GM23248 (cell line): ENCODE data around the gene ENO2. TPM values are rescaled to one million over a fixed set of nuclear protein-coding genes. Genes with fewer than 3 reads are reported as not detected.

Experiments
- DNase-seq: peaks from one replicate; pipeline ENCODE4 v3.0.0-alpha.2; 2015
- H2AFZ ChIP-seq: fragments of 200-600 bp; sonication (generic); 2 replicates; pipeline ENCODE4 v1.6.1; 2016; ENCODE audit warnings: antibody characterized with exemption
- H3F3A ChIP-seq: fragments of 200-600 bp; sonication (generic); 2 replicates; pipeline ENCODE4 v1.6.1; 2016; ENCODE audit warnings: mild to moderate bottlenecking, antibody characterized with exemption, mixed run types; ENCODE audit not compliant: insufficient read depth
- H3K27ac ChIP-seq: fragments of 200-600 bp; sonication (generic); 2 replicates; pipeline ENCODE4 v1.5.1; 2016; ENCODE audit warnings: mild to moderate bottlenecking
- H3K27me3 ChIP-seq: fragments of 200-600 bp; sonication (generic); replicated peaks from 2 replicates; pipeline ENCODE4 v1.6.1; 2016; ENCODE audit warnings: mild to moderate bottlenecking; ENCODE audit not compliant: insufficient read depth
- H3K36me3 ChIP-seq: fragments of 200-600 bp; sonication (generic); 2 replicates; pipeline ENCODE4 v1.6.1; 2016; ENCODE audit warnings: low read depth, mild to moderate bottlenecking
- H3K4me1 ChIP-seq: fragments of 200-600 bp; sonication (generic); 2 replicates; pipeline ENCODE4 v1.6.1; 2016; ENCODE audit warnings: mild to moderate bottlenecking; ENCODE audit not compliant: insufficient read depth
- H3K4me2 ChIP-seq: fragments of 200-600 bp; sonication (generic); one replicate; pipeline ENCODE4 v1.6.1; 2016; ENCODE audit warnings: mild to moderate bottlenecking; ENCODE audit not compliant: unreplicated experiment
- H3K4me3 ChIP-seq: fragments of 200-600 bp; sonication (generic); 2 replicates; pipeline ENCODE4 v1.5.1; 2016; ENCODE audit warnings: mild to moderate bottlenecking
- H3K79me2 ChIP-seq: fragments of 200-600 bp; sonication (generic); 2 replicates; pipeline ENCODE4 v1.6.1; 2016; ENCODE audit warnings: mild to moderate bottlenecking; ENCODE audit not compliant: insufficient read depth
- H3K9ac ChIP-seq: fragments of 200-600 bp; sonication (generic); 2 replicates; pipeline ENCODE4 v1.6.1; 2016; ENCODE audit warnings: mild to moderate bottlenecking
- H3K9me2 ChIP-seq: fragments of 200-600 bp; sonication (generic); 2 replicates; pipeline ENCODE4 v1.6.1; 2016; ENCODE audit warnings: mixed run types, mild to moderate bottlenecking, moderate library complexity; ENCODE audit not compliant: insufficient read depth
- H3K9me3 ChIP-seq: fragments of 200-600 bp; sonication (generic); one replicate; pipeline ENCODE4 v1.6.1; 2017; ENCODE audit warnings: low read depth
- H4K20me1 ChIP-seq: fragments of 200-600 bp; sonication (generic); 2 replicates; pipeline ENCODE4 v1.6.0; 2016; ENCODE audit not compliant: insufficient read depth
- EZH2 ChIP-seq: fragments of 200-600 bp; sonication (generic); IDR thresholded peaks from 2 replicates; pipeline ENCODE4 v1.6.1; 2018; ENCODE audit warnings: antibody characterized with exemption, mild to moderate bottlenecking; ENCODE audit not compliant: insufficient read depth, poor library complexity, severe bottlenecking
- EZH2phosphoT487 ChIP-seq: fragments of 200-600 bp; sonication (generic); IDR thresholded peaks from 2 replicates; pipeline ENCODE4 v1.6.1; 2018; ENCODE audit warnings: antibody characterized with exemption, moderate library complexity, mild to moderate bottlenecking, low read depth; ENCODE audit not compliant: insufficient read depth
- WGBS, 2 experiments: methylation state at CpG; one replicate each; pipeline ENCODE4 v1.1.6; 2015 to 2017; ENCODE audit warnings: low lambda C conversion rate in 2 of 2, low coverage in 1 of 2; ENCODE audit errors: missing lambda C conversion rate in 2 of 2; 5-methylcytosine and 5-hydroxymethylcytosine counted together
- in situ Hi-C: fragments of 300-500 bp; cut with MboI; formaldehyde crosslinking; loops from 2 replicates; pipeline ENCODE4 v1.15.0; 2020
- polyA plus RNA-seq: library from polyadenylated mRNA; unstranded; fragments of >200 nt; fragmentation: Nextera tagmentation; extraction: Ambion mirVana; gene quantifications from 2 replicates; pipeline ENCODE4 v1.2.1, GENCODE V29; 2016
- total RNA-seq: library from RNA; depleted of rRNA; stranded (reverse); fragments of >200 nt; shearing (Covaris generic); gene quantifications from 2 replicates; pipeline ENCODE4 v1.2.3, GENCODE V29; 2014

ENO2 gene
- total and polyA plus RNA-seq, 2 experiments from 2014 or later, result 10.1 to 34.2 TPM

GRCh38 chr12:6914947-6915788 is 788 bp downstream of the ENO2 start:
- no peak overlapping the region for H3K27ac ChIP-seq

GRCh38 chr12:6915789-6916285 is 1.5 kb downstream of the ENO2 start:
- H3K36me3 ChIP-seq, result no peaks in the 10 kb centered on the region
- H3K27me3 ChIP-seq, result no peaks in the 10 kb centered on the region
- peaks cover 11% of the 10 kb centered on the region; the same call in 1 of the 2 replicates for H3K79me2 ChIP-seq
- 78 to 81% methylated on average over 14 of the region's 14 CpGs for WGBS, 2 experiments
- H3K4me2 ChIP-seq, result no peak overlapping the region
- TF ChIP-seq EZH2, result no peak
- peaks cover 10% of the 10 kb centered on the region; the same call in 1 of the 2 replicates for H3K4me1 ChIP-seq
- H3K27ac ChIP-seq, result no peak overlapping the region
- no peaks in the 10 kb centered on the region for H4K20me1 ChIP-seq
- H3K9ac ChIP-seq, result no peak overlapping the region
- in situ Hi-C loops, result no loop called here
- no peaks in the 10 kb centered on the region for H3F3A ChIP-seq
- H3K9me3 ChIP-seq, result no peaks in the 10 kb centered on the region
- DNase-seq, result no peak
- no peak overlapping the region for H2AFZ ChIP-seq
- H3K4me3 ChIP-seq, result peak overlapping the region; percentile 94
- H3K9me2 ChIP-seq, result no peaks in the 10 kb centered on the region

More at GRCh38 chr12:6914947-6915788, 788 bp downstream of the ENO2 start:
- peaks cover 11% of the 10 kb centered on the region; the same call in 1 of the 2 replicates for H3K79me2 ChIP-seq
- WGBS, 2 experiments, result 13 to 14% methylated on average over 24 to 29 of the region's 29 CpGs
- no peaks in the 10 kb centered on the region for H3K9me2 ChIP-seq
- no peak for DNase-seq
- peak overlapping the region; percentile 82 for H3K9ac ChIP-seq
- no peaks in the 10 kb centered on the region for H3K36me3 ChIP-seq
- H2AFZ ChIP-seq, result peak overlapping the region; percentile 89
- no peaks in the 10 kb centered on the region for H3K27me3 ChIP-seq
- peak overlapping the region; percentile 86 for H3K4me2 ChIP-seq
- H3K4me1 ChIP-seq, result peaks cover 10% of the 10 kb centered on the region; the same call in 1 of the 2 replicates
- H3K4me3 ChIP-seq, result peak overlapping the region; percentile 94
- in situ Hi-C loops, result no loop called here
- no peaks in the 10 kb centered on the region for H3F3A ChIP-seq
- no peaks in the 10 kb centered on the region for H4K20me1 ChIP-seq
- no peaks in the 10 kb centered on the region for H3K9me3 ChIP-seq
- no peak for TF ChIP-seq EZH2
- no peak for TF ChIP-seq EZH2phosphoT487

GRCh38 chr12:6916426-6917200 is 2.2 kb downstream of the ENO2 start:
- H3K9me2 ChIP-seq, result no peaks in the 10 kb centered on the region
- H3K27ac ChIP-seq, result no peak overlapping the region
- peaks cover 11% of the 10 kb centered on the region; the same call in 1 of the 2 replicates for H3K79me2 ChIP-seq
- no peak overlapping the region for H2AFZ ChIP-seq
- 85 to 90% methylated on average over 7 to 11 of the region's 11 CpGs for WGBS, 2 experiments
- H3K4me1 ChIP-seq, result peaks cover 10% of the 10 kb centered on the region; the same call in 1 of the 2 replicates
- no peak overlapping the region for H3K4me2 ChIP-seq
- no peaks in the 10 kb centered on the region for H3K36me3 ChIP-seq
- in situ Hi-C loops, result no loop called here
- TF ChIP-seq EZH2 (no peak), EZH2phosphoT487 (no peak)
- no peaks in the 10 kb centered on the region for H4K20me1 ChIP-seq
- no peak for DNase-seq
- H3F3A ChIP-seq, result no peaks in the 10 kb centered on the region
- H3K4me3 ChIP-seq, result no peak overlapping the region
- H3K27me3 ChIP-seq, result no peaks in the 10 kb centered on the region
- no peak overlapping the region for H3K9ac ChIP-seq
- no peaks in the 10 kb centered on the region for H3K9me3 ChIP-seq

GRCh38 chr12:6917491-6918231 is 3.3 kb downstream of the ENO2 start:
- no peaks in the 10 kb centered on the region for H3K27me3 ChIP-seq
- H3K36me3 ChIP-seq, result no peaks in the 10 kb centered on the region
- H2AFZ ChIP-seq, result no peak overlapping the region
- DNase-seq, result peak; percentile 51
- H3K4me1 ChIP-seq, result peaks cover 10% of the 10 kb centered on the region; the same call in 1 of the 2 replicates
- WGBS, 2 experiments, result 73 to 77% methylated on average over 10 to 14 of the region's 14 CpGs
- H3K4me2 ChIP-seq, result no peak overlapping the region
- H3F3A ChIP-seq, result no peaks in the 10 kb centered on the region
- no peaks in the 10 kb centered on the region for H3K9me2 ChIP-seq
- no peak overlapping the region for H3K9ac ChIP-seq
- in situ Hi-C loops, result no loop called here
- H3K4me3 ChIP-seq, result no peak overlapping the region
- H3K27ac ChIP-seq, result no peak overlapping the region
- no peaks in the 10 kb centered on the region for H3K9me3 ChIP-seq
- no peak for TF ChIP-seq EZH2phosphoT487
- TF ChIP-seq EZH2, result no peak
- H3K79me2 ChIP-seq, result peaks cover 11% of the 10 kb centered on the region; the same call in 1 of the 2 replicates
- H4K20me1 ChIP-seq, result no peaks in the 10 kb centered on the region
